WTC11 (cell line): ENCODE results near the gene KIF4B. TPM values are rescaled to one million over a fixed set of nuclear protein-coding genes. Genes with fewer than 3 reads are reported as not detected.

Experiments used
- ATAC-seq: fragments of 200-7000 bp; cut with Tn5 transposase; 2 replicates; pipeline ENCODE4 v1.10.0; 2021; ENCODE audit warnings: mild to moderate bottlenecking, moderate library complexity
- CTCF ChIA-PET: fragments of 300-600 bp; sonication (Branson Sonifier 250); formaldehyde crosslinking; loops from one replicate; lab custom pipeline; 2021; ENCODE audit warnings: antibody characterized with exemption; lab: Charles Lee
- POLR2A ChIA-PET: fragments of 350-600 bp; sonication (Branson Sonifier 250); formaldehyde crosslinking; loops from one replicate; lab custom pipeline; 2021; ENCODE audit warnings: antibody characterized with exemption; lab: Charles Lee
- DNase-seq: peaks from one replicate; pipeline ENCODE4 v3.0.0; 2021; ENCODE audit warnings: low spot score
- H3K27ac Mint-ChIP-seq: 2 replicates; pipeline ENCODE4 v1.8.0; 2021; ENCODE audit warnings: mixed read lengths
- H3K27me3 Mint-ChIP-seq: 2 replicates; pipeline ENCODE4 v1.8.0; 2021; ENCODE audit warnings: low read depth, mild to moderate bottlenecking, moderate library complexity, mixed read lengths
- H3K36me3 Mint-ChIP-seq: 2 replicates; pipeline ENCODE4 v1.8.0; 2021; ENCODE audit warnings: mixed read lengths
- H3K4me1 Mint-ChIP-seq: 2 replicates; pipeline ENCODE4 v1.8.0; 2022; ENCODE audit warnings: mixed read lengths
- H3K4me3 Mint-ChIP-seq: 2 replicates; pipeline ENCODE4 v1.8.0; 2021; ENCODE audit warnings: mild to moderate bottlenecking, moderate library complexity, mixed read lengths
- H3K9me3 Mint-ChIP-seq: 2 replicates; pipeline ENCODE4 v1.8.0; 2021; ENCODE audit warnings: mixed read lengths
- AR ChIP-seq: fragments of 250-450 bp; sonication (Bioruptor Pico); IDR thresholded peaks from 2 replicates; pipeline ENCODE4 v1.9.0; 2021; ENCODE audit warnings: mild to moderate bottlenecking
- ARID4B ChIP-seq: sonication (generic); formaldehyde crosslinking; IDR thresholded peaks from 2 replicates; pipeline ENCODE4 v1.8.0; 2023; ENCODE audit warnings: missing genetic modification reagents, mild to moderate bottlenecking, borderline replicate concordance
- ATF1 ChIP-seq: sonication (generic); formaldehyde crosslinking; IDR thresholded peaks from 2 replicates; pipeline ENCODE4 v1.8.1; 2023; ENCODE audit warnings: mild to moderate bottlenecking, moderate library complexity, missing genetic modification reagents
- CBFB ChIP-seq: sonication (generic); formaldehyde crosslinking; IDR thresholded peaks from 2 replicates; pipeline ENCODE4 v1.8.1; 2022; ENCODE audit warnings: mild to moderate bottlenecking, low read depth, missing genetic modification reagents
- CREM ChIP-seq: sonication (generic); formaldehyde crosslinking; IDR thresholded peaks from 2 replicates; pipeline ENCODE4 v1.8.1; 2022; ENCODE audit warnings: mild to moderate bottlenecking, missing genetic modification reagents, moderate library complexity
- E2F1 ChIP-seq: sonication (generic); formaldehyde crosslinking; IDR thresholded peaks from 2 replicates; pipeline ENCODE4 v1.8.0; 2022; ENCODE audit warnings: mild to moderate bottlenecking, missing genetic modification reagents
- ESRRA ChIP-seq: sonication (generic); formaldehyde crosslinking; IDR thresholded peaks from 2 replicates; pipeline ENCODE4 v1.8.1; 2022; ENCODE audit warnings: mild to moderate bottlenecking, missing genetic modification reagents, borderline replicate concordance
- GTF2I ChIP-seq: fragments of 250-450 bp; sonication (Bioruptor Pico); conservative IDR thresholded peaks from 2 replicates; pipeline ENCODE4 v1.4.0; 2021; ENCODE audit warnings: mild to moderate bottlenecking
- IRF1 ChIP-seq: sonication (generic); formaldehyde crosslinking; IDR thresholded peaks from 2 replicates; pipeline ENCODE4 v1.8.0; 2023; ENCODE audit warnings: missing genetic modification reagents
- NFATC4 ChIP-seq: fragments of 250-450 bp; sonication (Bioruptor Pico); IDR thresholded peaks from 2 replicates; pipeline ENCODE4 v1.9.0; 2021; ENCODE audit warnings: mild to moderate bottlenecking
- NR3C1 ChIP-seq: sonication (generic); formaldehyde crosslinking; conservative IDR thresholded peaks from 2 replicates; pipeline ENCODE4 v1.8.1; 2023; ENCODE audit warnings: low read depth, mild to moderate bottlenecking, missing genetic modification reagents
- PREB ChIP-seq: sonication (generic); formaldehyde crosslinking; IDR thresholded peaks from 2 replicates; pipeline ENCODE4 v1.8.1; 2022; ENCODE audit warnings: mild to moderate bottlenecking, missing genetic modification reagents, moderate library complexity, borderline replicate concordance
- PRRX2 ChIP-seq: fragments of 250-450 bp; sonication (Bioruptor Pico); IDR thresholded peaks from 2 replicates; pipeline ENCODE4 v1.8.0; 2021; ENCODE audit warnings: mild to moderate bottlenecking
- RELA ChIP-seq: sonication (generic); formaldehyde crosslinking; IDR thresholded peaks from 2 replicates; pipeline ENCODE4 v1.8.1; 2022; ENCODE audit warnings: missing genetic modification reagents, mild to moderate bottlenecking, borderline replicate concordance
- SMAD3 ChIP-seq: sonication (generic); formaldehyde crosslinking; IDR thresholded peaks from 2 replicates; pipeline ENCODE4 v1.8.0; 2022; ENCODE audit warnings: missing genetic modification reagents, mild to moderate bottlenecking, borderline replicate concordance
- SP1 ChIP-seq: sonication (generic); formaldehyde crosslinking; conservative IDR thresholded peaks from 2 replicates; pipeline ENCODE4 v1.8.1; 2022; ENCODE audit warnings: missing genetic modification reagents
- TEAD1 ChIP-seq: sonication (generic); formaldehyde crosslinking; IDR thresholded peaks from 2 replicates; pipeline ENCODE4 v1.8.0; 2022; ENCODE audit warnings: mild to moderate bottlenecking, missing genetic modification reagents
- USF2 ChIP-seq: sonication (generic); formaldehyde crosslinking; IDR thresholded peaks from 2 replicates; pipeline ENCODE4 v1.8.1; 2023; ENCODE audit warnings: mild to moderate bottlenecking, missing genetic modification reagents, moderate library complexity
- total RNA-seq: library from RNA; stranded (reverse); gene quantifications from 3 replicates; pipeline ENCODE4 v1.2.3, GENCODE V29; 2021

The KIF4B gene
- total RNA-seq, 1 experiment from 2014 or later, result 0.09 TPM

GRCh38 chr5:155050384-155051019, 36.9 kb downstream of the KIF4B start:
- POLR2A ChIA-PET, result no interaction called here
- Mint-ChIP-seq H3K4me3 (no peak overlapping the region), H3K27ac (0 out of 2 replicates have a peak overlapping the region, but pooled peaks have one; percentile 34), H3K4me1 (peaks cover 84% of the 10 kb centered on the region)
- CTCF ChIA-PET, result interaction anchor here (1.4 kb wide), 1 partner anchor 46 kb away, joined by 7 read pairs; no protein-coding TSS in a partner anchor
- ATAC-seq, result no peak
- TF ChIP-seq CREM (CRISPR knock-in tag), result no peak
- TF ChIP-seq CBFB, result no peak
- TF ChIP-seq ARID4B (CRISPR knock-in tag), result no peak
- no peak for TF ChIP-seq SP1 (CRISPR knock-in tag)
- no peak for TF ChIP-seq NR3C1 (CRISPR knock-in tag)
- no peak for TF ChIP-seq E2F1 (CRISPR knock-in tag)
- no peak for TF ChIP-seq TEAD1 (CRISPR knock-in tag)
- TF ChIP-seq IRF1 (CRISPR knock-in tag), result no peak
- no peak for TF ChIP-seq GTF2I (CRISPR knock-in tag)
- no peak for TF ChIP-seq USF2 (CRISPR knock-in tag)
- TF ChIP-seq RELA (CRISPR knock-in tag), result no peak
- no peak for TF ChIP-seq AR (CRISPR knock-in tag)
- TF ChIP-seq NFATC4 (CRISPR knock-in tag), result no peak
- no peak for TF ChIP-seq PRRX2
- TF ChIP-seq ESRRA (CRISPR knock-in tag), result no peak
- TF ChIP-seq ATF1, result no peak
- no peak for TF ChIP-seq PREB (CRISPR knock-in tag)
- TF ChIP-seq SMAD3, result no peak
- TF ChIP-seq, all 79 proteins: peak for 0
- Mint-ChIP-seq H3K36me3 (no peaks in the 10 kb centered on the region), H3K9me3 (no peaks in the 10 kb centered on the region), H3K27me3 (no peaks in the 10 kb centered on the region)
- no peak for DNase-seq
